Neural progenitor cell (in vitro differentiated cells): Measurements from ENCODE around the gene VEGFA.

ENCODE experiments used
- CTCF ChIP-seq: fragments of 200-600 bp; sonication (generic); IDR thresholded peaks from 2 replicates; pipeline ENCODE4 v1.5.1; 2017; ENCODE audit warnings: antibody characterized with exemption, mild to moderate bottlenecking
- EZH2 ChIP-seq: fragments of 200-600 bp; sonication (generic); IDR thresholded peaks from 2 replicates; pipeline ENCODE4 v1.6.1; 2017; ENCODE audit warnings: antibody characterized with exemption, mild to moderate bottlenecking, moderate library complexity
- EZH2phosphoT487 ChIP-seq: fragments of 200-600 bp; sonication (generic); IDR thresholded peaks from 2 replicates; pipeline ENCODE4 v1.6.1; 2017; ENCODE audit warnings: antibody characterized with exemption

- TF ChIP-seq CTCF, result no peak
- TF ChIP-seq EZH2, result no peak
- TF ChIP-seq EZH2phosphoT487, result no peak
Measured at GRCh38 chr6:43796168-43796567, 26.2 kb downstream of the VEGFA start.
